GM20431 (cell line): Measurements from ENCODE around the gene NTN3.
"Not testable (repeated sequence)": the region's sequence is repeated elsewhere in the genome, so short reads cannot be mapped to it uniquely, and the experiment has no call there.

ENCODE experiments used
- in situ Hi-C: fragments of 300-500 bp; cut with MseI, MboI; formaldehyde crosslinking; loops from one replicate; pipeline ENCODE4 v1.15.0; 2020; ENCODE audit warnings: low sequenced_read_pairs; ENCODE audit not compliant: unreplicated experiment

Gene NTN3

DNA sequence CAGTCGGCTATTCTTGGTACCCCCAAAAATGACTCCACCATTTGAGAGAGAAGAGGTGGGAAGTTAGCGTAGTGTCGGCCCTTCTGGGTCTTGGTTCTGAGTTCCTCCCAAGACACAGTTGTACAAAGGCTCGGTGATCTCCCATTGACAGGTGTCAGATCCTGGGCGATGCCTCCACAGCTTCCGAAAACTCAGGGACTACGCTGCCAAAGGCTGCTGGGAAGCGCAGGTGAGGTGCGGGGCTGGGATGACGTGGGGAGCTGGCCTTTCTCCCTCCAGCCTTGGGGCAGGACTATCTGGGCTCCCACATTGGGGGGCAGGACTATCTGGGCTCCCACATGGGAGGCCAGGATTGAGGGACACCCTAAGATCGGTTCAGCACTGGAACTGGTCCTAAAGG lies 31.5 kb upstream of the NTN3 start:
- in situ Hi-C loops = no loop called here

DNA sequence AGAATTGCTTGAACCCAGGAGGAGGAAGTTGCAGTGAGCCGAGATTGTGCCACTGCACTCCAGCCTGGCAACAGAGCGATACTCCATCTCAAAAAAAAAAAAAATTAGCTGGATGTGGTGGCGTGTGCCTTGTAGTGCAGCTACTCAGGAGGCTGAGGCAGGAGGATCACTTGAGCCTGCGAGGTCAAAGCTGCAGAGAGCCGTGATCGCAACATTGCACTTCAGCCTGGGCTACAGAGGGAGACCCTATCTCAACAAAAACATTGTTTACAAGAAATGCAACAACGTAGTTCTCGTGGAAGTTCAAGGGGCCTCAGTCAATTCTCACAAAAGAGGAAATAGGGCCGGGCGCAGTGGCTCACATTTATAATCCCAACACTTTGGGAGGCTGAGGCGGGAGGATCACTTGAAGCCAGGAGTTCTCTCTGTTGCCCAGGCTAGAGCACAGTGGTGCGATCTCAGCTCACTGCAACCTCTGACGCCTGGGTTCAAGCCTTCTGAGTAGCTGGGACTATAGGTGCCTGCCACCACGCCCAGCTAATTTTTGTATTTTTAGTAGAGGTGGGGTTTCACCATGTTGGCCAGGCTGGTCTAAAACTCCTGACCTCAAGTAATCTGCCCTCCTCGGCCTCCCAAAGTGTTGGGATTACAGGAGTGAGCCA lies 29.8 kb upstream of the NTN3 start:
- in situ Hi-C loops = not testable (repeated sequence)

- in situ Hi-C loops = no loop called here
Observed at GRCh38 chr16:2443555-2443954, 27.5 kb upstream of the NTN3 start.

GRCh38 chr16:2447920-2448583 lies 23.0 kb upstream of the NTN3 start:
- in situ Hi-C loops = no loop called here

- in situ Hi-C loops = no loop called here
Observed at GRCh38 chr16:2449118-2449517, 22.0 kb upstream of the NTN3 start.

- in situ Hi-C loops = no loop called here
Observed at GRCh38 chr16:2450535-2450934, 20.6 kb upstream of the NTN3 start.

GRCh38 chr16:2450975-2451381 lies 20.1 kb upstream of the NTN3 start:
- in situ Hi-C loops = no loop called here

- in situ Hi-C loops = no loop called here
Observed at GRCh38 chr16:2451851-2452320, 19.2 kb upstream of the NTN3 start.

DNA sequence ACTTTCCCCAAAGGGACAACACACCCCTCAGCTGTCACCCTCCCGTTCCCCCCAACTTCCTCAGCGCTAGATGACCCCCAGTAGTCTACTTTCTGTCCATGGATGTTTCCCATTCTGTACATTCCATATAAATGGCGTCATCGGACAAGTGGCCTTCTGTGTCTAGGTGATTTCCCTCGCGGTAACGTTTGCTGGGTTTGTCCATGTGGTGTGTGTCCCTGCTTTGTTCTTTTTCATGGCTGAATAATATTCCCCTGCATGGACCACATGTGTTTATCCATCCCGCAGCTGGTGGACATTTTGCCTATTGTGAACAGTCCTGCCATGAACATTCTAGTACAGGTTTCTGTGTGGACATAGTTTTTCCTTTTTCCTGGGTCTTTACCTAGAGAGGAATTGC lies 18.4 kb upstream of the NTN3 start:
- in situ Hi-C loops = no loop called here

DNA sequence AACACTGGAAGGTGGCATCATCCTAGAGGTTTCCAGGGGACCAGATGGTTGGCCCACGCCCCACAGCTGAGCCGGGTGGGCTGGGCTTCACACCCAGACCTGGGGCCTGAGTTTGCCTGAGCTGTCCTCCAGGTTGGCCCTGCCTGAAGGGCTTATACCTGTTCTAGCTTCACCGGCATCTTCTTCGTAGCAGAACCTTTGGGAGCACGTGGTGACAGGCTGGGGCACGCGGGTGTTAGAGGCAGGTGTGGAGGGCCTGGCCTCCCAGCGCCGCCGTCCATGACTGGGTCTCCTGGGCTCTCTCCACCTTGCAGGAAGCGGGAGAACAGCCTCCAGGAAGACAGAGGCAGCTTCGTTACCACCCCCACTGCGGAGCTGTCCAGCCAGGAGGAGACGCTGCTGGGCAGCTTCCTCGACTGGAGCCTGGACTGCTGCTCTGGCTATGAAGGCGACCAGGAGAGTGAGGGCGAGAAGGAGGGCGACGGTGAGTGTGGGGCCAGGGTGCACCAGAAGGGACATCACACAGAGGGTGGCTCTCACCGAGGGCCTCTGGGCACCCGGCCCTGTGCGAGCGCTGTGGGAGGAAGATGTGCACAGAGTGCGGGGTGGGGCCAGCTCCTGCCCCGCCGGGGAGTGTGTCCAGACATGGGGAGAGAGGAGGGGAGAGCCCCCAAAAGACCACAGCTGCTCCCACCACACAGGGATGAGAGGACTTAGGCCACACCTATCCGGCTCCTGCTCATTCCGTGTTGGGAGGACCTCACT lies 15.8 kb upstream of the NTN3 start:
- in situ Hi-C loops = no loop called here

- in situ Hi-C loops = no loop called here
Observed at GRCh38 chr16:2456551-2457153, 14.4 kb upstream of the NTN3 start.

- in situ Hi-C loops = no loop called here
Observed at GRCh38 chr16:2457267-2457666, 13.8 kb upstream of the NTN3 start.

DNA sequence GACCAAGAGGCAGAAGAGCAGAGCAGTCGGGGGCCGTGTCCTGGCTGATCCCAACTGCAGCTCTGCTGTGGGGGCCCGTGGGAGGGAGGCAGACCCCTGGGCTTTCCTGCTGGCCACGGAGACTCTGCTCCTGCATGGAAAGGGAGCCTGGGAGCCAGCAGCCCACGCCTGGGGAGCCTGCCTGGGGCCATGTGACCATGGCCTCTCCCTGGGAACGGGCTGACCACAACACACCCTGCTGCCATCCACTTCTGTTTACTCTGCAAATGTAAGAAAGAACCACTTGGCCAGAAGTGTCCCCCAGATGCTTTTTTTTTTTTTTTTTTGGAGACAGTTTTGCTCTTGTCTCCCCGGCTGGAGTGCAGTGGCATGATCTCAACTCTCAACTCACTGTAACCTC lies 13.2 kb upstream of the NTN3 start:
- in situ Hi-C loops = no loop called here

GRCh38 chr16:2458887-2459646 lies 12.0 kb upstream of the NTN3 start:
- in situ Hi-C loops = no loop called here

DNA sequence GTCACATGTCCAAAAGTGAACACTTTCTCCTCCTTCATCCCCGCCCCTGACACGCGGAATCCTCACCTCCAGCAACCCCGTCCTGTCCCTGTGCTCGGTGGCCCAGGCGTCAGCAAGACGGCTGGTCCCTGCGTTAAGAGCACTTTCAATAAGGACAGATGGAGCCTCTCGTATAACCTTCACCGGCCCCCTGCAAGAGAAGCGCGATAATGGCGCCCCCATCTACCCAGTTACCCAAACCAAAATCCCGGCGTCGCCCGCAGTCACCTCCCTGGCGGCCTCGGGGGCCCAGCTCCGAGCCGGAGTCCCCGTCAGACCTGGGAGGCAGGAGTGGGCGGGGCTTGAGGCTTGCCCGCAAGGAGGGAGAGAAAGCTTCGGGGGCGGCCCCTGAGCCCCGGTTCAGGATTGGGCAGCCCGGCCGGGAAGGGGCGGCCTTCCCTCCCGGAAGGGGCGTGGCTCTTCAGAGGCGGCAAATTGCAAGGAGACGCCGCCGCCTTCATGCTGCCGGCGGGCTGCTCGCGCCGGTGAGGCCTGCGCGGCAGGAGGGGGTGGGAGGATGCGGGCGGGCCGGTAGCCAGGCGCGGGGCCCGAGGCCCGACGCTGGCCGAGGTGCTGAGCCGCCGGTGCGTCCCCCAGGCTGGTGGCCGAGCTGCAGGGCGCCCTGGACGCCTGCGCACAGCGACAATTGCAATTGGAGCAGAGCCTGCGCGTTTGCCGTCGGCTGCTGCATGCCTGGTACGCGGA lies 11.3 kb upstream of the NTN3 start, which contains the start of gene TEDC2:
Gene TEDC2, plus strand, starts transcription at position 463 of the 744 bp plus-strand sequence. Its CDS starts 36 bp downstream, at position 499.
- in situ Hi-C loops = no loop called here

GRCh38 chr16:2460391-2460713 lies 10.7 kb upstream of the NTN3 start:
- in situ Hi-C loops = no loop called here

GRCh38 chr16:2460916-2461315 lies 10.2 kb upstream of the NTN3 start:
- in situ Hi-C loops = no loop called here

GRCh38 chr16:2462031-2462866 lies 8.8 kb upstream of the NTN3 start:
- in situ Hi-C loops = no loop called here

DNA sequence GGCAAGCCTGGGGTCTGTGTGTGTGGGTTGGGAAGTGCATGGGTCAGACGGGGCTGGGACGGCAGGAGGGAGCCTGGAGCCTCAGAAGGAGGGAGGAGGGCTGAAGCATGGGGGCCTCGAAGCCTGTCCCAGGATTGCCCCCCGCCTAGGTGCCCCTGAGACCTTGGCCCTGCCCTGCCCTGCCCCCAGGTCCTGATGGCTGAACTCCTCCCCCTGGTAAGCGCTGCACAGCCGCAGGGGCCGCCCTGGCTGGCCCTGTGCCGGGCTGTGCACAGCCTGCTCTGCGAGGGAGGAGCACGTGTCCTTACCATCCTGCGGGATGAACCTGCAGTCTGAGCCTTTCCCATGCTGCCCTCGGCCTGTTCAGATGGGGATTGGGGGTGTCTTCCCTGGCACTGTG lies 6.8 kb upstream of the NTN3 start:
- in situ Hi-C loops = no loop called here
